ENCODE results near the gene NTNG2.

Gene NTNG2

DNA sequence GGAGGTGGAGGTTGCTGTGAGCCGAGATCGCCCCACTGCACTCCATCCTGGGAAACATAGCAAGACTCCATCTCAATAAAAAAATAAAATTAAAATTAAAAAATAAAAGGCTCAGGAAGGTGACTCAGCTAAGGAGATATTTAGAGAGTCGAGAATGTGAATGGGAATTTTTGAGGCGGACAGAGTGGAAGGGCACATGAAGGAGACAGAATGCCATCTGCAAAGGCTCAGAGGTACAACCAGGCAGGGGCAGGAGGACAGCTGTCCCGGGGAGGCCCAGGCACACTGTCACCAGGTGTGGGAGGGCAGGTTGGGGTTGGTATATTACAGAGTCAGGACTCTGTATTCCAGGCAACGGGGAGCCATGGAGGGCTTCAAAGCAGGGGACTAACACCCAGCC is 35.5 kb downstream of the NTNG2 start:
- no peak overlapping the region for H3K9ac ChIP-seq (ENCODE audit: low read depth, low read length)
- no peaks in the 10 kb centered on the region for H3K4me1 ChIP-seq (ENCODE audit: control insufficient read depth, insufficient read depth, low read length)
- H3K4me3 ChIP-seq (ENCODE audit: low read depth, low read length): no peak overlapping the region
- H3K27me3 ChIP-seq (ENCODE audit: control insufficient read depth, insufficient read depth, low read length): no peaks in the 10 kb centered on the region
- no peaks in the 10 kb centered on the region for H3K9me3 ChIP-seq (ENCODE audit: control insufficient read depth, insufficient read depth, low read length)
- no peaks in the 10 kb centered on the region for H3K36me3 ChIP-seq (ENCODE audit: control insufficient read depth, insufficient read depth, low read length)

- no peaks in the 10 kb centered on the region for H3K36me3 ChIP-seq (ENCODE audit: control insufficient read depth, insufficient read depth, low read length)
- H3K9me3 ChIP-seq (ENCODE audit: control insufficient read depth, insufficient read depth, low read length): no peaks in the 10 kb centered on the region
- H3K4me1 ChIP-seq (ENCODE audit: control insufficient read depth, insufficient read depth, low read length): no peaks in the 10 kb centered on the region
- no peak overlapping the region for H3K4me3 ChIP-seq (ENCODE audit: low read depth, low read length)
- H3K9ac ChIP-seq (ENCODE audit: low read depth, low read length): no peak overlapping the region
- H3K27me3 ChIP-seq (ENCODE audit: control insufficient read depth, insufficient read depth, low read length): peaks cover 2% of the 10 kb centered on the region
Observed at GRCh38 chr9:132197856-132198550, 36.1 kb downstream of the NTNG2 start.

GRCh38 chr9:132199056-132199455 is 37.2 kb downstream of the NTNG2 start:
- Histone ChIP-seq H3K36me3 (ENCODE audit: control insufficient read depth, insufficient read depth, low read length) (no peaks in the 10 kb centered on the region), H3K4me3 (ENCODE audit: low read depth, low read length) (no peak overlapping the region), H3K9me3 (ENCODE audit: control insufficient read depth, insufficient read depth, low read length) (no peaks in the 10 kb centered on the region), H3K27me3 (ENCODE audit: control insufficient read depth, insufficient read depth, low read length) (peaks cover 2% of the 10 kb centered on the region), H3K4me1 (ENCODE audit: control insufficient read depth, insufficient read depth, low read length) (no peaks in the 10 kb centered on the region), H3K9ac (ENCODE audit: low read depth, low read length) (no peak overlapping the region)

GRCh38 chr9:132200706-132201105 is 38.8 kb downstream of the NTNG2 start:
- Histone ChIP-seq H3K4me1 (ENCODE audit: control insufficient read depth, insufficient read depth, low read length) (no peaks in the 10 kb centered on the region), H3K9ac (ENCODE audit: low read depth, low read length) (no peak overlapping the region), H3K36me3 (ENCODE audit: control insufficient read depth, insufficient read depth, low read length) (no peaks in the 10 kb centered on the region), H3K4me3 (ENCODE audit: low read depth, low read length) (no peak overlapping the region), H3K27me3 (ENCODE audit: control insufficient read depth, insufficient read depth, low read length) (peaks cover 2% of the 10 kb centered on the region), H3K9me3 (ENCODE audit: control insufficient read depth, insufficient read depth, low read length) (no peaks in the 10 kb centered on the region)

DNA sequence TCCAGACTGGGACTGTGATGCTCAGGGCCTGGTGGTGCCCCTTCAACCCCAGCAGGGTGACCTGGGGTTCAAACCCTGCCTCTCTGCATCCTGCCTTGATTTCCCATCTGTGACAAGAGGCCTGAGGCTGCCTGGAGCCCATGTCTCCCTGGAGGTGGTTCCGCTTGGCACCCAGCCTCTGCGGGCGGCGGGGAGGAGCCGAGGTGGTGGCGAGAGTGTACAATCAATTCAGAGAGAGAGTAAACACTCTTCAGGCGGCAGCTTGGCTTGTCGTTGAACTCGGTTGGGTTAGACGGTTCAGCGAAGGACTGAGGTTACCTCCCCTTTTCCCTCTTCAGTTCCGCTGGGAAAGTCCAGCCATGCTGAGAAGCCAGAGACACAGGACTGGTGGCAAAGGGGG is 39.3 kb downstream of the NTNG2 start:
- no peaks in the 10 kb centered on the region for H3K36me3 ChIP-seq (ENCODE audit: control insufficient read depth, insufficient read depth, low read length)
- no peaks in the 10 kb centered on the region for H3K4me1 ChIP-seq (ENCODE audit: control insufficient read depth, insufficient read depth, low read length)
- H3K9ac ChIP-seq (ENCODE audit: low read depth, low read length): no peak overlapping the region
- peaks cover 2% of the 10 kb centered on the region for H3K27me3 ChIP-seq (ENCODE audit: control insufficient read depth, insufficient read depth, low read length)
- H3K4me3 ChIP-seq (ENCODE audit: low read depth, low read length): no peak overlapping the region
- no peaks in the 10 kb centered on the region for H3K9me3 ChIP-seq (ENCODE audit: control insufficient read depth, insufficient read depth, low read length)

- Histone ChIP-seq H3K4me1 (ENCODE audit: control insufficient read depth, insufficient read depth, low read length) (no peaks in the 10 kb centered on the region), H3K36me3 (ENCODE audit: control insufficient read depth, insufficient read depth, low read length) (no peaks in the 10 kb centered on the region), H3K9me3 (ENCODE audit: control insufficient read depth, insufficient read depth, low read length) (no peaks in the 10 kb centered on the region), H3K4me3 (ENCODE audit: low read depth, low read length) (no peak overlapping the region), H3K27me3 (ENCODE audit: control insufficient read depth, insufficient read depth, low read length) (peaks cover 2% of the 10 kb centered on the region), H3K9ac (ENCODE audit: low read depth, low read length) (no peak overlapping the region)
Observed at GRCh38 chr9:132201780-132202703, 40.2 kb downstream of the NTNG2 start.

- Histone ChIP-seq H3K36me3 (ENCODE audit: control insufficient read depth, insufficient read depth, low read length) (no peaks in the 10 kb centered on the region), H3K27me3 (ENCODE audit: control insufficient read depth, insufficient read depth, low read length) (peaks cover 2% of the 10 kb centered on the region), H3K4me1 (ENCODE audit: control insufficient read depth, insufficient read depth, low read length) (no peaks in the 10 kb centered on the region), H3K9ac (ENCODE audit: low read depth, low read length) (no peak overlapping the region), H3K4me3 (ENCODE audit: low read depth, low read length) (no peak overlapping the region), H3K9me3 (ENCODE audit: control insufficient read depth, insufficient read depth, low read length) (no peaks in the 10 kb centered on the region)
Observed at GRCh38 chr9:132204883-132205282, 43.0 kb downstream of the NTNG2 start.

GRCh38 chr9:132207215-132207614 is 45.4 kb downstream of the NTNG2 start:
- no peak overlapping the region for H3K9ac ChIP-seq (ENCODE audit: low read depth, low read length)
- peaks cover 2% of the 10 kb centered on the region for H3K27me3 ChIP-seq (ENCODE audit: control insufficient read depth, insufficient read depth, low read length)
- no peaks in the 10 kb centered on the region for H3K9me3 ChIP-seq (ENCODE audit: control insufficient read depth, insufficient read depth, low read length)
- no peak overlapping the region for H3K4me3 ChIP-seq (ENCODE audit: low read depth, low read length)
- H3K36me3 ChIP-seq (ENCODE audit: control insufficient read depth, insufficient read depth, low read length): no peaks in the 10 kb centered on the region
- H3K4me1 ChIP-seq (ENCODE audit: control insufficient read depth, insufficient read depth, low read length): no peaks in the 10 kb centered on the region

DNA sequence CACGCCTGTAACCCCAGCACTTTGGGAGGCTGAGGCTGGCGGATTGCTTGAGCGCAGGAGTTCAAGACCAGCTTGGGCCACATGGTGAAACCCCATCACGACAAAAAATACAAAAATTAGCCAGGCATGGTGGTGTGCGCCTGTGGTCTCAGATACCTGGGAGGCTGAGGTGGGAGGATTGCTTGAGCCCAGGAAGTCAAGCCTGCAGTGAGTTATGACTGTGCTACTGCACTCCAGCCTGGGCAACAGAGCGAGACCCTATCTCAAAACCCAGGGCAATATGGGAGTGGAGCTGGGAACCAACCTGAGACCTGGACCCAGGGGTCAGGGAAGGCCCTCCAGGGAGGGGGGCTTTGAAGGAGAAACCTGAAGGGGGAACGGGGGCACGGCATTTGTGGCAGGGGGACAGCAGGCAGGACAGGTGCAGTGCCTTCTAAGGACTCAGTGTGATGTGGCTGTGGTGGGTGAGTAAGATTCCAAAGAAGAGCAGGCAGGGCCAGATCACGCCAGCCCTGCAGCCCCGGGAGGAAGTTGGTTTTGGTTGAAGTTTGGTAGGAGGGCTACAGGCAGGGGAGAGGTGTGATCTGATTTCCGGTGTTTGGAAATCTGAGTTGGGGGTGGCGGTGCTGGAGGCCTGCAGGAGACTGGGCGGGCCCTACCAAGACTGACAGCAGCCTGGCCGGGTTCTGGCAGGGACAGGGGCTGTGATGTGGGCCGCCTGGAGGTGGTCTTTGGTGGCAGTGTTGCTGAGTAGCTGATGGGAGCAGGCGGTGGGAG is 46.2 kb downstream of the NTNG2 start:
- Histone ChIP-seq H3K9ac (ENCODE audit: low read depth, low read length) (no peak overlapping the region), H3K4me3 (ENCODE audit: low read depth, low read length) (no peak overlapping the region), H3K9me3 (ENCODE audit: control insufficient read depth, insufficient read depth, low read length) (no peaks in the 10 kb centered on the region), H3K4me1 (ENCODE audit: control insufficient read depth, insufficient read depth, low read length) (no peaks in the 10 kb centered on the region), H3K36me3 (ENCODE audit: control insufficient read depth, insufficient read depth, low read length) (no peaks in the 10 kb centered on the region), H3K27me3 (ENCODE audit: control insufficient read depth, insufficient read depth, low read length) (no peaks in the 10 kb centered on the region)

GRCh38 chr9:132209228-132209627 is 47.4 kb downstream of the NTNG2 start:
- Histone ChIP-seq H3K4me1 (ENCODE audit: control insufficient read depth, insufficient read depth, low read length) (no peaks in the 10 kb centered on the region), H3K9ac (ENCODE audit: low read depth, low read length) (no peak overlapping the region), H3K27me3 (ENCODE audit: control insufficient read depth, insufficient read depth, low read length) (no peaks in the 10 kb centered on the region), H3K9me3 (ENCODE audit: control insufficient read depth, insufficient read depth, low read length) (no peaks in the 10 kb centered on the region), H3K4me3 (ENCODE audit: low read depth, low read length) (no peak overlapping the region), H3K36me3 (ENCODE audit: control insufficient read depth, insufficient read depth, low read length) (no peaks in the 10 kb centered on the region)

DNA sequence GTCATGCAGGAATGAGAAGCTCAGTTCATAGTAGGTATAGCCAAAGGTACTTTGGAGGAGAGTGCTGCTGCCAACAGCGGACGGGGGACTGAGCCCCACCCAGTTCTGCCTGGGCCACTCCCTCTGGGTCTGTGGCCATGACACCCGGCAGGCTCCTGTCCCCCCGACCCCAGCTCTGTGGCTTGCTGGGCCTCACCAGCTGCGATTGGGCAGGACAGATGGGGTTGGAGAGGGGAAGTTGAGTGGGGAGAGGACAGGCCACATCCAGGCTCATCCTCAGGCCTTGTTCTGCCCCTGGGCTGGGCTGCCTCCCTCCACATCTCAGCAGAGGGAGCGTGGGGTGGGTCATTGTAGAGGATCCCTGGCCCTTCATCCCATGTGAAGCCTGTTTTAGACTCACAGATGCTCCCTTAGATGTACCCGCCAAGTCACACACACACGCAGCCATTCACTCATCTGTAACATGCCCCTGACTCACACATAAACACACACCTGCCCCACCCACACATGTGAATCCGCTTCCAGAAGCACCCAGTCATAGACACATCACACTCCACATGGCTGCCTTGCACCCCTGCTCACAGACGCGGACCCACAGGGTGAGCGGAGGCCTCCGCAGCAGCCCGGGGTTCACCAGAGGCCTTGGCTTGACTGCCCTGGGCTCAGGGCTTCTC is 48.8 kb downstream of the NTNG2 start:
- no peaks in the 10 kb centered on the region for H3K36me3 ChIP-seq (ENCODE audit: control insufficient read depth, insufficient read depth, low read length)
- no peaks in the 10 kb centered on the region for H3K27me3 ChIP-seq (ENCODE audit: control insufficient read depth, insufficient read depth, low read length)
- no peaks in the 10 kb centered on the region for H3K4me1 ChIP-seq (ENCODE audit: control insufficient read depth, insufficient read depth, low read length)
- H3K9ac ChIP-seq (ENCODE audit: low read depth, low read length): no peak overlapping the region
- H3K4me3 ChIP-seq (ENCODE audit: low read depth, low read length): no peak overlapping the region
- H3K9me3 ChIP-seq (ENCODE audit: control insufficient read depth, insufficient read depth, low read length): no peaks in the 10 kb centered on the region

Measured in iPS-15b (cell line).